OCI-M2 (cell line): ENCODE measurements around the gene SLC16A12.
"Not testable (repeated sequence)": the region's sequence is repeated elsewhere in the genome, so short reads cannot be mapped to it uniquely, and the experiment has no call there.

ENCODE experiments used
- DNase-seq: peaks from one replicate; lab custom pipeline; 2025; ENCODE audit not compliant: unreplicated experiment; lab: John Stamatoyannopoulos, UW

Gene SLC16A12

GRCh38 chr10:89426230-89426868 is 109.0 kb downstream of the SLC16A12 start:
- no peak for DNase-seq

GRCh38 chr10:89425000-89425399 is 110.4 kb downstream of the SLC16A12 start:
- DNase-seq: no peak

GRCh38 chr10:89421018-89421476 is 114.3 kb downstream of the SLC16A12 start:
- DNase-seq: no peak

- DNase-seq: no peak
Observed at GRCh38 chr10:89419548-89419947, 115.8 kb downstream of the SLC16A12 start.

- DNase-seq: no peak
Observed at GRCh38 chr10:89416465-89416864, 118.9 kb downstream of the SLC16A12 start.

GRCh38 chr10:89414879-89415821 is 120.2 kb downstream of the SLC16A12 start:
- no peak for DNase-seq

GRCh38 chr10:89414146-89414878 is 121.1 kb downstream of the SLC16A12 start, which contains the start of gene IFIT5:
Gene IFIT5 (plus strand): TSS chr10:89414568. CDS start chr10:89414799, 231 bp downstream.
- no peak for DNase-seq

- DNase-seq: no peak
Observed at GRCh38 chr10:89413398-89413912, 121.9 kb downstream of the SLC16A12 start.

- not testable (repeated sequence) for DNase-seq
Observed at GRCh38 chr10:89412276-89412675, 123.1 kb downstream of the SLC16A12 start.

- DNase-seq: not testable (repeated sequence)
Observed at GRCh38 chr10:89411135-89411534, 124.3 kb downstream of the SLC16A12 start.

- DNase-seq: not testable (repeated sequence)
Observed at GRCh38 chr10:89410551-89410950, 124.8 kb downstream of the SLC16A12 start.

- DNase-seq: not testable (repeated sequence)
Observed at GRCh38 chr10:89409282-89409681, 126.1 kb downstream of the SLC16A12 start.

GRCh38 chr10:89407792-89408191 is 127.6 kb downstream of the SLC16A12 start:
- DNase-seq: not testable (repeated sequence)

- not testable (repeated sequence) for DNase-seq
Observed at GRCh38 chr10:89406178-89406577, 129.2 kb downstream of the SLC16A12 start.

- no peak for DNase-seq
Observed at GRCh38 chr10:89404104-89405047, 131.0 kb downstream of the SLC16A12 start.

- DNase-seq: no peak
Observed at GRCh38 chr10:89403043-89403442, 132.4 kb downstream of the SLC16A12 start.

GRCh38 chr10:89399956-89400355 is 135.4 kb downstream of the SLC16A12 start:
- no peak for DNase-seq

- DNase-seq: no peak
Observed at GRCh38 chr10:89398003-89398749, 137.2 kb downstream of the SLC16A12 start.

- no peak for DNase-seq
Observed at GRCh38 chr10:89395141-89395540, 140.3 kb downstream of the SLC16A12 start.
